Neural cell (in vitro differentiated cells): ENCODE results near the gene CDH20.

Experiments used
- CTCF ChIP-seq: fragments of 450-650 bp; IDR thresholded peaks from 2 replicates; pipeline ENCODE4 v1.5.1; 2014; ENCODE audit warnings: antibody characterized with exemption, mild to moderate bottlenecking, moderate library complexity; ENCODE audit not compliant: poor library complexity, severe bottlenecking
- EP300 ChIP-seq: fragments of 450-650 bp; conservative IDR thresholded peaks from 2 replicates; pipeline ENCODE4 v1.6.1; 2014; ENCODE audit warnings: antibody characterized with exemption, mild to moderate bottlenecking, moderate library complexity; ENCODE audit not compliant: poor library complexity, severe bottlenecking
- EZH2 ChIP-seq: fragments of 200-600, 300-800 bp; shearing (Covaris generic), sonication (generic); IDR thresholded peaks from 2 replicates; pipeline ENCODE4 v1.6.1; 2014; ENCODE audit warnings: antibody characterized with exemption, low read length, borderline replicate concordance, mild to moderate bottlenecking; ENCODE audit not compliant: insufficient read depth, poor library complexity, severe bottlenecking
- MXI1 ChIP-seq: fragments of 450-650 bp; conservative IDR thresholded peaks from 2 replicates; pipeline ENCODE4 v1.6.1; 2014; ENCODE audit warnings: antibody characterized with exemption, mild to moderate bottlenecking; ENCODE audit not compliant: poor library complexity, severe bottlenecking
- POLR2AphosphoS5 ChIP-seq: IDR thresholded peaks from 2 replicates; pipeline ENCODE4 v1.6.1; 2012
- RAD21 ChIP-seq: fragments of 450-650 bp; conservative IDR thresholded peaks from 2 replicates; pipeline ENCODE4 v1.6.1; 2014; ENCODE audit warnings: antibody characterized with exemption, mild to moderate bottlenecking, moderate library complexity
- REST ChIP-seq: IDR thresholded peaks from 2 replicates; pipeline ENCODE4 v1.6.1; 2012; ENCODE audit warnings: borderline replicate concordance
- SMC3 ChIP-seq: fragments of 450-650 bp; conservative IDR thresholded peaks from 2 replicates; pipeline ENCODE4 v1.6.1; 2014; ENCODE audit warnings: antibody characterized with exemption, mild to moderate bottlenecking, moderate library complexity; ENCODE audit not compliant: poor library complexity
- TAF1 ChIP-seq: IDR thresholded peaks from 2 replicates; pipeline ENCODE4 v1.6.1; 2012; ENCODE audit warnings: low read depth

GRCh38 chr18:61545281-61546245 lies 212.3 kb downstream of the CDH20 start:
- no peak for TF ChIP-seq CTCF
- no peak for TF ChIP-seq POLR2AphosphoS5
- no peak for TF ChIP-seq EP300
- no peak for TF ChIP-seq TAF1
- no peak for TF ChIP-seq EZH2
- TF ChIP-seq REST = no peak
- no peak for TF ChIP-seq SMC3
- no peak for TF ChIP-seq MXI1
- TF ChIP-seq RAD21 = no peak
